Uterus (tissue), 2 donors: Measurements from ENCODE around the gene SDK2.

ENCODE experiments used
- POLR2A ChIP-seq, 2 donors: fragments of 450-650 bp; IDR thresholded peaks; one replicate each; pipeline ENCODE4 v1.6.1; 2016; ENCODE audit warnings: antibody characterized with exemption in 2 of 2, mild to moderate bottlenecking in 1 of 2, moderate library complexity in 1 of 2
- TF ChIP-seq, protein P1 (sequence below), 4 experiments: fragments of 200-600 bp in 2 of 4; fragments of 450-650 bp in 2 of 4; sonication (generic) in 2 of 4; IDR thresholded peaks; one replicate each; pipeline ENCODE4 v1.5.1; 2016 to 2019; ENCODE audit warnings: antibody characterized with exemption in 4 of 4, mild to moderate bottlenecking in 2 of 4, moderate library complexity in 1 of 4

DNA sequence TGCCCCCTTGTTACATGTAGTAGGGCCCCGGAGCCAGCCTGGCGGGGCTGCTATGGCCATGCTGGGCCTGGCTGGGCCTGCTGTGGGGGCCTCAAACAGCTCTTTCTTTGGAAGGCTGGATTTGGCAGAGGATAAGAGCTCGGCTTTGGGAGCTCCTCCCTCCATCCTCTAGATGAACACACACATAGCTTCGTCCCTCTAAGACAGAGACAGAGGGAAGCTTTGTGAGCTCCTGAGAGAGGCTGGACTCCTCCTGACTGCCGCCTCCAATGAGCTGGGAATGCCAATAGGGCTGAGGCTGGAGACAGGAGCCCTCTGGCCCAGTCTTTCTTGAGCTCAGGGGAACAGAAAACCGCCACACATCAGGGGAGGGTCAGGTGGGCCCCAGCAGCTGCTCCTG, 295.1 kb downstream of the SDK2 start:
- TF ChIP-seq, protein P1, sequence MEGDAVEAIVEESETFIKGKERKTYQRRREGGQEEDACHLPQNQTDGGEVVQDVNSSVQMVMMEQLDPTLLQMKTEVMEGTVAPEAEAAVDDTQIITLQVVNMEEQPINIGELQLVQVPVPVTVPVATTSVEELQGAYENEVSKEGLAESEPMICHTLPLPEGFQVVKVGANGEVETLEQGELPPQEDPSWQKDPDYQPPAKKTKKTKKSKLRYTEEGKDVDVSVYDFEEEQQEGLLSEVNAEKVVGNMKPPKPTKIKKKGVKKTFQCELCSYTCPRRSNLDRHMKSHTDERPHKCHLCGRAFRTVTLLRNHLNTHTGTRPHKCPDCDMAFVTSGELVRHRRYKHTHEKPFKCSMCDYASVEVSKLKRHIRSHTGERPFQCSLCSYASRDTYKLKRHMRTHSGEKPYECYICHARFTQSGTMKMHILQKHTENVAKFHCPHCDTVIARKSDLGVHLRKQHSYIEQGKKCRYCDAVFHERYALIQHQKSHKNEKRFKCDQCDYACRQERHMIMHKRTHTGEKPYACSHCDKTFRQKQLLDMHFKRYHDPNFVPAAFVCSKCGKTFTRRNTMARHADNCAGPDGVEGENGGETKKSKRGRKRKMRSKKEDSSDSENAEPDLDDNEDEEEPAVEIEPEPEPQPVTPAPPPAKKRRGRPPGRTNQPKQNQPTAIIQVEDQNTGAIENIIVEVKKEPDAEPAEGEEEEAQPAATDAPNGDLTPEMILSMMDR (IDR thresholded peaks at IDR 0.05) = no peak
- no peak for TF ChIP-seq POLR2A (IDR thresholded peaks at IDR 0.05)
